Body of pancreas (tissue), 4 donors: Measurements from ENCODE around the gene MAP3K7CL. TPM values are rescaled to one million over a fixed set of nuclear protein-coding genes. Genes with fewer than 3 reads are reported as not detected.

Experiments
- ATAC-seq: fragments of 150-250 bp; one replicate; pipeline ENCODE4 v1.9.1; 2016
- DNase-seq, 4 donors: peaks; one replicate each; pipeline ENCODE4 v3.0.0-alpha.2; 2019
- H3K27ac ChIP-seq, 4 donors: fragments of 200-600 bp; sonication (generic); 1 replicate in 3 of 4; 2 replicates in 1 of 4; pipeline versions ENCODE4 v1.5.1 to v1.6.1; 2016 to 2019; ENCODE audit warnings: mild to moderate bottlenecking in 1 of 4, mixed read lengths in 1 of 4, moderate library complexity in 1 of 4
- H3K27me3 ChIP-seq, 2 donors: fragments of 200-600 bp; sonication (generic); one replicate each; pipeline ENCODE4 v1.6.0; 2016; ENCODE audit warnings: mild to moderate bottlenecking in 1 of 2
- H3K36me3 ChIP-seq, 2 donors: fragments of 200-600 bp; sonication (generic); replicated peaks in 1 of 2; 2 replicates each; pipeline ENCODE4 v1.5.1; 2016; ENCODE audit warnings: low read depth in 2 of 2; ENCODE audit not compliant: insufficient read depth in 1 of 2
- H3K4me1 ChIP-seq: fragments of 200-600 bp; sonication (generic); one replicate; pipeline ENCODE4 v1.6.0; 2016
- H3K4me3 ChIP-seq, 2 donors: fragments of 200-600 bp; sonication (generic); 1 replicate in 1 of 2; 2 replicates in 1 of 2; pipeline ENCODE4 v1.5.1; 2016 to 2019
- H3K9me3 ChIP-seq, 3 donors: fragments of 200-600 bp; sonication (generic); 1 replicate in 2 of 3; 2 replicates in 1 of 3; pipeline ENCODE4 v1.5.1; 2016
- POLR2A ChIP-seq, 3 donors: fragments of 450-650 bp; IDR thresholded peaks; one replicate each; pipeline ENCODE4 v1.6.1; 2016; ENCODE audit warnings: antibody characterized with exemption in 3 of 3, mild to moderate bottlenecking in 2 of 3
- WGBS, 2 donors: methylation state at CpG; one replicate each; pipeline ENCODE4 v1.1.5; 2017; 5-methylcytosine and 5-hydroxymethylcytosine counted together
- intact Hi-C: fragments of 100-400 bp; cut with DNase I; formaldehyde crosslinking; loops from one replicate; pipeline ENCODE4 v1.15.1; 2023
- total RNA-seq, 2 donors: library from RNA; depleted of rRNA; stranded (reverse); fragments of >200 nt; gene quantifications; one replicate each; pipeline ENCODE4 v1.1.0, GENCODE V29; 2016
- TF ChIP-seq, protein P1 (sequence below), 7 experiments: fragments of 450-650 bp in 4 of 7; fragments of 200-600 bp in 3 of 7; sonication (generic) in 3 of 7; IDR thresholded peaks; one replicate each; pipeline ENCODE4 v1.5.1; 2016 to 2019; ENCODE audit warnings: antibody characterized with exemption in 7 of 7

MAP3K7CL gene, protein sequence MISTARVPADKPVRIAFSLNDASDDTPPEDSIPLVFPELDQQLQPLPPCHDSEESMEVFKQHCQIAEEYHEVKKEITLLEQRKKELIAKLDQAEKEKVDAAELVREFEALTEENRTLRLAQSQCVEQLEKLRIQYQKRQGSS
- total RNA-seq: 10 to 100 TPM in 1 of 2 donors, 1 to 10 TPM in 1; 5.2 to 12.5 TPM

DNA sequence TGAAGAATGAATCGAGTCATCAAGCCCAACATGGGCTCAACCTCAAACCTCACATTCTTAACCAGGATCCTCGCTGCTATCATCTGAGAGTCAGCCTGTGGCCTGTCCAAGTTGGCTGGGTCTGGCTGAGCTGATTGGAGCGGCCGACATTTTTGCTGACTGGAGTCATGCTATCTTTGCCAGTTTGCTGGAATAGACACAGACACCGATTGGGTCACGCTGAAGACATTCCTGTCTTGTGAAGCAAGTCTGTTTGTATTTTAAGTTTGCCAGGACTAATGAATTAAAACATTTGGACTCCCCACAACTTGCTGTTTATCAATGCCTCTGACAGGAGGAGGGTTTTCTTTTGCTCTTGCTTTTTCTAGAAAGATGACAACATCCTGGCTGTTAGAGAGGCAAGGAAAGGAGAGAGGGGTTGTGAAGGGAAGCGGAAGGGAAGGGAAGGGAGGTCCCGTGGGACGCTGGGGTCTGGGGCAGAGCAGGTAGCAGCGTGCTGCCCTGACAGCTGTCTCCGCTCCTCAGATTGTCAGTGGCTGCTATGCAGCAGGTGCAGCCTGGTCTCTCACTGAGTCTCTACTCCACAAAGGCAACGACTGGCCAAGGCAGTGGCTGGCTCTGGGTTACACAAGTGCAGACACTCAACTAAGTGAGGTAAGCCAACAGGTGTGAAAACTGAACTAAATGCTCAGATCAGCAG is at the start of gene MAP3K7CL:
MAP3K7CL (plus strand) TSS at position 375 of the 700 bp plus-strand sequence. CDS start 2,701 bp downstream, outside the sequence.
- intact Hi-C loops: no loop called here
- TF ChIP-seq, protein P1, sequence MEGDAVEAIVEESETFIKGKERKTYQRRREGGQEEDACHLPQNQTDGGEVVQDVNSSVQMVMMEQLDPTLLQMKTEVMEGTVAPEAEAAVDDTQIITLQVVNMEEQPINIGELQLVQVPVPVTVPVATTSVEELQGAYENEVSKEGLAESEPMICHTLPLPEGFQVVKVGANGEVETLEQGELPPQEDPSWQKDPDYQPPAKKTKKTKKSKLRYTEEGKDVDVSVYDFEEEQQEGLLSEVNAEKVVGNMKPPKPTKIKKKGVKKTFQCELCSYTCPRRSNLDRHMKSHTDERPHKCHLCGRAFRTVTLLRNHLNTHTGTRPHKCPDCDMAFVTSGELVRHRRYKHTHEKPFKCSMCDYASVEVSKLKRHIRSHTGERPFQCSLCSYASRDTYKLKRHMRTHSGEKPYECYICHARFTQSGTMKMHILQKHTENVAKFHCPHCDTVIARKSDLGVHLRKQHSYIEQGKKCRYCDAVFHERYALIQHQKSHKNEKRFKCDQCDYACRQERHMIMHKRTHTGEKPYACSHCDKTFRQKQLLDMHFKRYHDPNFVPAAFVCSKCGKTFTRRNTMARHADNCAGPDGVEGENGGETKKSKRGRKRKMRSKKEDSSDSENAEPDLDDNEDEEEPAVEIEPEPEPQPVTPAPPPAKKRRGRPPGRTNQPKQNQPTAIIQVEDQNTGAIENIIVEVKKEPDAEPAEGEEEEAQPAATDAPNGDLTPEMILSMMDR (IDR thresholded peaks at IDR 0.05): no peak
- no peak for TF ChIP-seq POLR2A (IDR thresholded peaks at IDR 0.05)
- ATAC-seq (peak; percentile 45), DNase-seq (peak; percentile 19 to 55 (median 27))
- no peaks in the 10 kb centered on the region for H3K36me3 ChIP-seq
- H3K27me3 ChIP-seq: no peaks in the 10 kb centered on the region
- no peak within 1 kb of the TSS for H3K4me3 ChIP-seq
- H3K27ac ChIP-seq: no peak within 1 kb of the TSS
- WGBS, 2 donors: 75 to 81% methylated on average over 12 of the region's 12 CpGs
- no peaks in the 10 kb centered on the region for H3K4me1 ChIP-seq
- H3K9me3 ChIP-seq: peaks cover 0 to 4% (median 0%) of the 10 kb centered on the region in 3 donors

DNA sequence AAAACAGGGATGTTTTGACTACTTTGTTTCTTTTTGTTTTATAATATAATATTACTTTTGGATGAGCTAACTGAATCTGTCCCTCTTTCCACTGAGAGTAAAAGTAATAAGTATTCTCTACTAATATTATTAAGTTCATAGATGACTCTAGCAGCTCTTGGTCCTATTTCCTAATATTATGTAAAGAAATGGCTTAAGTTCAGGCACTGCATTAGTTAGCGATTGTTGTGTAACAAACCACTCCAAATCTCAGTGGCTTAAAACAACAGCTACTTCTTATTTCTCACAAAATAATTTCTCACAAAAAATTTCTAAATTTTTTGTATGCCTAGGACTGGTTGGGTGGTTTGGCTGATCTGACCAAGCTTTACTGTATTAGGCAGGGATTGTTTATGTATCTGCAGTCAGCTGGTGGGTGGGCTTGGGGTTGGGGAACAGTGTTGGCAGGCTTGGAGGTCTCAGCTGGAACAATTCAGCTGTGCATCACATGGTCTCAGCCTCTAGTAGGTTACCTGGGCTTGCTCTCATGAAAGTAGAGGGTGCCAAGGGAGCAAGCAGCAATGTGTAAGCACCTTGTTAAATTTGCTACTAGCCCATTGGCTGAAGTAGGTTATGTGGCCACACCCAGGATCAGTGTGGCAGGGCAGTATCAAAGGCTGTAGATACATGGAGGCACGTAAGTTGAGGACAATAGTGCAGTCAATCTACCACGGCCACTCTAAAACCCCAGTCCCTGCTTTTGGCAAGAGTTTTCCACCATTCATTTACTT is 48.2 kb upstream of the MAP3K7CL start:
- H3K27me3 ChIP-seq: no peaks in the 10 kb centered on the region
- ATAC-seq: no peak
- H3K4me3 ChIP-seq: no peak overlapping the region
- no peak for TF ChIP-seq POLR2A (IDR thresholded peaks at IDR 0.05)
- TF ChIP-seq, protein P1 (IDR thresholded peaks at IDR 0.05): no peak
- H3K27ac ChIP-seq: no peak overlapping the region
- intact Hi-C loops: no loop called here
- H3K9me3 ChIP-seq: no peaks in the 10 kb centered on the region
- DNase-seq: no peak
- H3K36me3 ChIP-seq: no peaks in the 10 kb centered on the region
- 83 to 94% methylated on average over 3 of the region's 3 CpGs for WGBS, 2 donors
- H3K4me1 ChIP-seq: peaks cover 17% of the 10 kb centered on the region

DNA sequence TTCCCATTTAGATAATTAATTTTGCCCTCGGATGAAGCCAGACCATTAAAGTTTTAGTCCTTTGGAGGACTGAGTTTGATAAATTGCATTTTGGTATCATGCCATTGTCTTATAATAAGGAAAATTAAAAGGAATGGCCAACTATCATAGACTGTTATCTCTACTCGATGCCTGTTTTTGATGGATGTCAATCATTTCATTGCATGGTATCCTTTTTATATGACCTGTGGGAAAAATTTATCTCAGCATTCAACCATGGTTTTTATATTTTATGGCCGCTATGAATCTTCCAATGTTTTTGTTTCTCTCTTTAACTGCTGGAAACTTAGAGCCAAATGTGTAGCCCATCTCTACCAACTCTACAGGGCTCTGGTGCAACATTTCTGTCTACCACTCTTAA is 47.1 kb upstream of the MAP3K7CL start:
- ATAC-seq (no peak), DNase-seq (no peak)
- Histone ChIP-seq H3K4me3 (no peak overlapping the region), H3K27me3 (no peaks in the 10 kb centered on the region), H3K27ac (no peak overlapping the region), H3K9me3 (no peaks in the 10 kb centered on the region), H3K36me3 (no peaks in the 10 kb centered on the region), H3K4me1 (peaks cover 17% of the 10 kb centered on the region)
- TF ChIP-seq, protein P1 (IDR thresholded peaks at IDR 0.05): no peak
- TF ChIP-seq POLR2A (IDR thresholded peaks at IDR 0.05): no peak
- WGBS, 2 donors: 78 to 88% methylated on average over 3 of the region's 3 CpGs
- intact Hi-C loops: no loop called here

DNA sequence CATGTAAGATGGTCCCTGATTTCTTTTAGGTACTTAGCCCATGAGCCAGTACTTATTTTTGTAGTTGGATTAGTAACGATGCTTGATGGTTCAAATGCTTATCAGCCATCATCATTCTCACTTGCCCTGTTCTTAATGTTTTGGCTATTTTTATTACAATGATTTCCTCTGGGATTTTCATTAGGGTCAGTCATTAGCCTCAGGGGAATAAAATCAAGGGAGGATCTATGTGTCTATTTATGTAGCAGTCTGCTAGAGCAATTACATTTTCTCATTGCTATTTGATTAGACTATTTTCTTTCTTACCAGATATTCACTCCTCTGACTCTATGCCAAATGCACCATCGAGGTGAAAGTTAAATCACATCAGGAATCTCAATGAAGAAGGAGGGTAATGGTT is 46.1 kb upstream of the MAP3K7CL start:
- no peak overlapping the region for H3K27ac ChIP-seq
- H3K36me3 ChIP-seq: no peaks in the 10 kb centered on the region
- ATAC-seq (no peak), DNase-seq (no peak)
- intact Hi-C loops: no loop called here
- H3K9me3 ChIP-seq: no peaks in the 10 kb centered on the region
- WGBS, 2 donors: 53 to 56% methylated on average over 2 of the region's 2 CpGs
- no peak overlapping the region for H3K4me3 ChIP-seq
- no peaks in the 10 kb centered on the region for H3K27me3 ChIP-seq
- peaks cover 12% of the 10 kb centered on the region for H3K4me1 ChIP-seq
- no peak for TF ChIP-seq POLR2A (IDR thresholded peaks at IDR 0.05)
- TF ChIP-seq, protein P1 (IDR thresholded peaks at IDR 0.05): no peak
